ENCODE measurements around the gene SMARCB1. TPM values are rescaled to one million over a fixed set of nuclear protein-coding genes. Genes with fewer than 3 reads are reported as not detected.

Gene SMARCB1
- total and polyA plus RNA-seq, 2 donors (not counting 3 experiments of a cell fraction or from before 2014, with no cell fraction given): 113 to 148 TPM

- Histone ChIP-seq H3K27me3 (ENCODE audit: control insufficient read depth in 2 of 2, insufficient read depth in 2 of 2, low read length in 2 of 2) (no peaks in the 10 kb centered on the region), H2AFZ (ENCODE audit: low read depth, low read length) (no peak overlapping the region), H3K9ac (replicated peaks; ENCODE audit: extremely low read depth, insufficient read depth, low read length) (no peak overlapping the region), H3K9me3 (replicated peaks; ENCODE audit: control insufficient read depth, insufficient read depth, low read length) (no peaks in the 10 kb centered on the region), H3K79me2 (ENCODE audit: control insufficient read depth, insufficient read depth, low read length) (peaks cover 57% of the 10 kb centered on the region), H3K9me1 (replicated peaks; ENCODE audit: control insufficient read depth, extremely low read depth, insufficient read depth, low read length) (no peaks in the 10 kb centered on the region), H4K20me1 (replicated peaks; ENCODE audit: control insufficient read depth, extremely low read depth, insufficient read depth, low read length) (peaks cover 2% of the 10 kb centered on the region), H3K36me3 (ENCODE audit: control insufficient read depth in 2 of 2, extremely low read depth in 1 of 2, insufficient read depth in 2 of 2, low read length in 2 of 2) (peaks cover 0 to 20% of the 10 kb centered on the region in 2 experiments), H3K4me3 (replicated peaks in 1 of 3; ENCODE audit: insufficient read depth in 1 of 3, low read depth in 1 of 3, low read length in 3 of 3) (no peak overlapping the region), H3K27ac (ENCODE audit: insufficient read depth, low read depth, low read length) (no peak overlapping the region), H3K4me1 (ENCODE audit: control insufficient read depth, extremely low read depth, insufficient read depth, low read length) (peaks cover 9% of the 10 kb centered on the region), H3K4me2 (ENCODE audit: insufficient read depth, low read length) (no peak overlapping the region)
- dilution Hi-C loops (cut with MboI; ENCODE audit: extremely low pct_ligation_motif_present, low sequenced_read_pairs): no loop called here
- no TSS peak for BruUV-seq (replicated peaks)
- ChIA-PET POLR2A (no interaction called here), CTCF (interaction anchor here (1.0 kb wide), 2 partner anchors 13 to 21 kb away, joined by 3 to 4 read pairs; no protein-coding TSS in a partner anchor)
- TF ChIP-seq POLR2A (IDR thresholded peaks at IDR 0.05; ENCODE audit: low read depth, low read length) (no peak), JUN (IDR thresholded peaks at IDR 0.05; ENCODE audit: borderline replicate concordance, insufficient read depth, insufficient read length, low read depth) (no peak), FOS (IDR thresholded peaks at IDR 0.05; ENCODE audit: borderline replicate concordance, insufficient read depth, low read length) (no peak), MAX (IDR thresholded peaks at IDR 0.05; ENCODE audit: insufficient read depth, insufficient read length) (no peak)
- DNase-seq (ENCODE audit: low read depth, low spot score) (no peak), FAIRE-seq (no peak)
- intact Hi-C loops (cut with micrococcal nuclease): no loop called here
Observed at GRCh38 chr22:23791738-23792645, 5.2 kb downstream of the SMARCB1 start.

GRCh38 chr22:23793326-23793725 lies 6.6 kb downstream of the SMARCB1 start:
- FAIRE-seq: no peak
- POLR2A ChIA-PET: no interaction called here
- H3K9ac ChIP-seq (replicated peaks; ENCODE audit: extremely low read depth, insufficient read depth, low read length): no peak overlapping the region

More at GRCh38 chr22:23793326-23793725, 6.6 kb downstream of the SMARCB1 start:
- Histone ChIP-seq H3K4me1 (ENCODE audit: control insufficient read depth, extremely low read depth, insufficient read depth, low read length) (peaks cover under 1% of the 10 kb centered on the region), H3K9me3 (replicated peaks; ENCODE audit: control insufficient read depth, insufficient read depth, low read length) (no peaks in the 10 kb centered on the region), H3K4me2 (ENCODE audit: insufficient read depth, low read length) (no peak overlapping the region), H4K20me1 (replicated peaks; ENCODE audit: control insufficient read depth, extremely low read depth, insufficient read depth, low read length) (peaks cover 2% of the 10 kb centered on the region), H3K9me1 (replicated peaks; ENCODE audit: control insufficient read depth, extremely low read depth, insufficient read depth, low read length) (no peaks in the 10 kb centered on the region), H3K36me3 (ENCODE audit: control insufficient read depth in 2 of 2, extremely low read depth in 1 of 2, insufficient read depth in 2 of 2, low read length in 2 of 2) (peaks cover 0 to 20% of the 10 kb centered on the region in 2 experiments), H3K27ac (ENCODE audit: insufficient read depth, low read depth, low read length) (no peak overlapping the region), H2AFZ (ENCODE audit: low read depth, low read length) (no peak overlapping the region), H3K4me3 (replicated peaks in 1 of 3; ENCODE audit: insufficient read depth in 1 of 3, low read depth in 1 of 3, low read length in 3 of 3) (no peak overlapping the region), H3K79me2 (ENCODE audit: control insufficient read depth, insufficient read depth, low read length) (peaks cover 47% of the 10 kb centered on the region), H3K27me3 (ENCODE audit: control insufficient read depth in 2 of 2, insufficient read depth in 2 of 2, low read length in 2 of 2) (no peaks in the 10 kb centered on the region)
- no TSS peak for BruUV-seq (replicated peaks)
- no peak for DNase-seq (ENCODE audit: low read depth, low spot score)
- no peak for TF ChIP-seq POLR2AphosphoS5 (IDR thresholded peaks at IDR 0.05; ENCODE audit: insufficient read depth, low read depth, low read length)
- no peak for TF ChIP-seq JUN (IDR thresholded peaks at IDR 0.05; ENCODE audit: borderline replicate concordance, insufficient read depth, insufficient read length, low read depth)
- no peak for TF ChIP-seq GATA2 (IDR thresholded peaks at IDR 0.05; ENCODE audit: insufficient read depth, insufficient read length, low read depth, low read length)
- TF ChIP-seq CTCF (IDR thresholded peaks at IDR 0.05; ENCODE audit: extremely low read depth in 1 of 2, insufficient read depth in 1 of 2, low read depth in 1 of 2, low read length in 2 of 2): no peak
- no peak for TF ChIP-seq MAX (IDR thresholded peaks at IDR 0.05; ENCODE audit: insufficient read depth, insufficient read length)
- no peak for TF ChIP-seq EZH2 (IDR thresholded peaks at IDR 0.05; ENCODE audit: borderline replicate concordance, low read depth, low read length, severe bottlenecking)
- no peak for TF ChIP-seq MYC (IDR thresholded peaks at IDR 0.05; ENCODE audit: low read depth, low read length)
- no peak for TF ChIP-seq POLR2A (IDR thresholded peaks at IDR 0.05; ENCODE audit: low read depth, low read length)
- no peak for TF ChIP-seq FOS (IDR thresholded peaks at IDR 0.05; ENCODE audit: borderline replicate concordance, insufficient read depth, low read length)
- dilution Hi-C loops (cut with MboI; ENCODE audit: extremely low pct_ligation_motif_present, low sequenced_read_pairs): no loop called here
- CTCF ChIA-PET: no interaction called here
- intact Hi-C loops (cut with micrococcal nuclease): no loop called here

Measured in endothelial cell of umbilical vein (primary cell).